Type B pancreatic cell (in vitro differentiated cells): Measurements from ENCODE around the gene MARCHF6. TPM values are rescaled to one million over a fixed set of nuclear protein-coding genes. Genes with fewer than 3 reads are reported as not detected.
A peak's percentile ranks its signal among the peaks of the same experiment; 100 is the strongest.

Source experiments
- DNase-seq: peaks from one replicate; pipeline ENCODE4 v3.0.0; 2021; ENCODE audit warnings: mixed read lengths; ENCODE audit not compliant: unreplicated experiment; ENCODE audit errors: extremely low spot score
- H3K27ac Mint-ChIP-seq: 2 replicates; pipeline ENCODE4 v1.8.0; 2021; ENCODE audit warnings: mild to moderate bottlenecking, mixed read lengths
- H3K27me3 Mint-ChIP-seq: 2 replicates; pipeline ENCODE4 v1.8.0; 2021; ENCODE audit warnings: mixed read lengths
- H3K36me3 Mint-ChIP-seq: 2 replicates; pipeline ENCODE4 v1.8.0; 2021; ENCODE audit warnings: mixed read lengths
- H3K4me1 Mint-ChIP-seq: one replicate; pipeline ENCODE4 v1.8.0; 2021; ENCODE audit warnings: mixed read lengths; ENCODE audit not compliant: unreplicated experiment
- H3K4me3 Mint-ChIP-seq: 2 replicates; pipeline ENCODE4 v1.8.0; 2021; ENCODE audit warnings: mild to moderate bottlenecking, mixed read lengths
- H3K9me3 Mint-ChIP-seq: 2 replicates; pipeline ENCODE4 v1.8.0; 2021; ENCODE audit warnings: mixed read lengths
- CTCF ChIP-seq: fragments of 200-600 bp; sonication (generic); conservative IDR thresholded peaks from 2 replicates; pipeline ENCODE4 v1.5.0; 2021; ENCODE audit warnings: antibody characterized with exemption, mild to moderate bottlenecking
- total RNA-seq: library from RNA; stranded (reverse); gene quantifications from 2 replicates; pipeline ENCODE4 v1.2.1, GENCODE V29; 2021; ENCODE audit warnings: low replicate concordance

MARCHF6 gene
- total RNA-seq, 1 donor from 2014 or later = 199 TPM

GRCh38 chr5:10329820-10330481 lies 23.5 kb upstream of the MARCHF6 start:
- peaks cover 52% of the 10 kb centered on the region for H3K27me3 Mint-ChIP-seq
- peak overlapping the region; percentile 25 for H3K4me3 Mint-ChIP-seq
- no peak overlapping the region for H3K27ac Mint-ChIP-seq
- peaks cover 35% of the 10 kb centered on the region for H3K4me1 Mint-ChIP-seq
- TF ChIP-seq CTCF = no peak
- no peaks in the 10 kb centered on the region for H3K36me3 Mint-ChIP-seq
- DNase-seq = no peak
- no peaks in the 10 kb centered on the region for H3K9me3 Mint-ChIP-seq

- Mint-ChIP-seq H3K27me3 (peaks cover 59% of the 10 kb centered on the region), H3K4me3 (peak overlapping the region; percentile 7), H3K27ac (no peak overlapping the region), H3K36me3 (no peaks in the 10 kb centered on the region), H3K9me3 (no peaks in the 10 kb centered on the region), H3K4me1 (peaks cover 35% of the 10 kb centered on the region)
- DNase-seq = peak; percentile 36
- TF ChIP-seq CTCF = no peak
Observed at GRCh38 chr5:10330511-10331230, 22.8 kb upstream of the MARCHF6 start.

GRCh38 chr5:10331341-10331796 lies 22.1 kb upstream of the MARCHF6 start:
- Mint-ChIP-seq H3K27ac (no peak overlapping the region), H3K27me3 (peaks cover 59% of the 10 kb centered on the region)
- DNase-seq = peak; percentile 61

GRCh38 chr5:10332301-10332700 lies 21.2 kb upstream of the MARCHF6 start:
- no peak for DNase-seq
- TF ChIP-seq CTCF = no peak
- H3K4me3 Mint-ChIP-seq = peak overlapping the region; percentile 56
- H3K4me1 Mint-ChIP-seq = peaks cover 35% of the 10 kb centered on the region
- H3K9me3 Mint-ChIP-seq = no peaks in the 10 kb centered on the region
- no peak overlapping the region for H3K27ac Mint-ChIP-seq
- peaks cover 59% of the 10 kb centered on the region for H3K27me3 Mint-ChIP-seq
- H3K36me3 Mint-ChIP-seq = no peaks in the 10 kb centered on the region

More at GRCh38 chr5:10331341-10331796, 22.1 kb upstream of the MARCHF6 start:
- H3K4me3 Mint-ChIP-seq = peak overlapping the region; percentile 7
- peaks cover 35% of the 10 kb centered on the region for H3K4me1 Mint-ChIP-seq
- H3K9me3 Mint-ChIP-seq = no peaks in the 10 kb centered on the region
- H3K36me3 Mint-ChIP-seq = no peaks in the 10 kb centered on the region
- TF ChIP-seq CTCF = no peak

GRCh38 chr5:10333154-10334006 lies 20.1 kb upstream of the MARCHF6 start:
- H3K36me3 Mint-ChIP-seq = no peaks in the 10 kb centered on the region
- H3K9me3 Mint-ChIP-seq = no peaks in the 10 kb centered on the region
- peak; percentile 67 for DNase-seq
- peaks cover 59% of the 10 kb centered on the region for H3K27me3 Mint-ChIP-seq
- peak overlapping the region; percentile 13 for H3K27ac Mint-ChIP-seq
- H3K4me1 Mint-ChIP-seq = peaks cover 35% of the 10 kb centered on the region
- TF ChIP-seq CTCF = peak; percentile 51
- peak overlapping the region; percentile 89 for H3K4me3 Mint-ChIP-seq
